Measurements from ENCODE around the gene NRXN2.

The NRXN2 gene

DNA sequence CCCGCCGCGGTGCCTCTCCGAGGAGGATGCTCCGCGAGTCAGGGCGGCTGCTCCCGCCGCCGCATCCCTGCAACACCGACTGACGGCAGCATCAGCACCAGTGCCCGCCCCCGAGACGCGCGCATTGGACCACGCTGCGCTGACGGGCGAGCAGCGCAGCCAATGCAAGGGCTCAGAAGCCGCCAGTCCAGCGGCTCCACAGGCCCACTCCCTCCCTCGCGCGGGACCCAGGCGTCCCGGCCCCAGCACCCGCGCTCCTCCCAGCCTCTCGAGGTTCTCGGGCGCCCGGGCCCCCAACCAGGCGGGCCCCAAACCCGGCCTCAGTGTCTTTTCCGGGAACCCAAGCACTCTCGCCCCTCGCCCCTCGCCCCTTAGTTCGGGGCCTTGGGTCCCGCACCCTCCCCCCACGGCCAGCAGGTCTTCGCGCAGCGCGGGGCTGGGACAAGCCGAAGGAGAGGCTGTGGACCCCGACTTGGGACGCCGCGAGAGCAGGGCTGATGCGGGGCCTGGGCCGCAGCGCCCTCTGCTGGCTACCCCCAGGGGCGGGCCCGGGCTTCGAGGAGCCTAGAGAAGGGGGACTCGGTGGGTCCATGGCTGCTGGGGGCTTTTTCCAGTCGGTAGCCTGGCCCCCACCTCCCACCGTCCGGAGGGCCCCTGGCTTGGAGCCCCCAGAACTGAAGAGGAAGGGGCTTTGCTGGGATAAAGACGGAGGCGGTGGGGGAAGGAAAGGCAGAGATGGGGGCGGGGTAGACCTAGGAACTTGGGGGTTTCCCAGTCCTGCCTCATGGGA is at the start of gene NRXN2:
NRXN2 (minus strand) TSS at position 81 of the 790 bp plus-strand sequence. CDS start 9,498 bp downstream, outside the sequence.
- no peak for DNase-seq (ENCODE audit: low read depth, low spot score)

GRCh38 chr11:64772303-64773018 is 49.5 kb upstream of the NRXN2 start:
- DNase-seq (ENCODE audit: low read depth, low spot score) = no peak

- DNase-seq (ENCODE audit: low read depth, low spot score) = no peak
Observed at GRCh38 chr11:64771861-64772260, 48.9 kb upstream of the NRXN2 start.

GRCh38 chr11:64770120-64770519 is 47.1 kb upstream of the NRXN2 start:
- no peak for DNase-seq (ENCODE audit: low read depth, low spot score)

GRCh38 chr11:64769283-64769682 is 46.3 kb upstream of the NRXN2 start:
- DNase-seq (ENCODE audit: low read depth, low spot score) = no peak

- no peak for DNase-seq (ENCODE audit: low read depth, low spot score)
Observed at GRCh38 chr11:64768300-64768694, 45.3 kb upstream of the NRXN2 start.

GRCh38 chr11:64767344-64768299 is 44.6 kb upstream of the NRXN2 start:
- DNase-seq (ENCODE audit: low read depth, low spot score) = no peak

GRCh38 chr11:64766881-64767280 is 43.9 kb upstream of the NRXN2 start:
- no peak for DNase-seq (ENCODE audit: low read depth, low spot score)

GRCh38 chr11:64765851-64766665 is 43.1 kb upstream of the NRXN2 start:
- DNase-seq (ENCODE audit: low read depth, low spot score) = no peak

DNA sequence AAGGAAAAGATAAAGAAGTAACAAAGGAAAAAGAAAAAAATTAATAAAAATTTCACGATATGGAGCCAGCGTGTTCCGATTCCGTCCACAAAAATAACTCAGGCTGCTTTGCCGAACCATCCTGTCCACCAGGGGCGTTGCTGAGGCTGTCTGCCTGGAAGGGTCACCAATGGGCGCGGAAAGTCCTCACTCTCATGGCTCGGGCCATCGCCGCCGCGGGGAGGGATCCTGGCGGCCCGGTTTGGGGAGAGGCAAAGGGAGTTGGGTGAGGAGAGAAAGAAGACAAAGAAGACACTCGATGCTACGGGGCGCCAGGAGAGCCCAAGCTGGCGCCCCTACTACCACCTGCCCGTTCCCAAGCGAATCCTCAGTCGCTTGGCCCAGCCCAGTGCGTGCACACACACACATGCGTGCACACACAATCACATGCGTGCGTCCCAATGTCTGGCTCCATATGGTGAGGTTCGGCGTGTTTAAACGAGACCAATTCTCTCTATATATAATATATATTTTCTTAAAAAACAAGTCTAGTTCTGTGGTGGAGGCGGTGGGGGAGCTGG is 42.4 kb upstream of the NRXN2 start:
- DNase-seq (ENCODE audit: low read depth, low spot score) = no peak

DNA sequence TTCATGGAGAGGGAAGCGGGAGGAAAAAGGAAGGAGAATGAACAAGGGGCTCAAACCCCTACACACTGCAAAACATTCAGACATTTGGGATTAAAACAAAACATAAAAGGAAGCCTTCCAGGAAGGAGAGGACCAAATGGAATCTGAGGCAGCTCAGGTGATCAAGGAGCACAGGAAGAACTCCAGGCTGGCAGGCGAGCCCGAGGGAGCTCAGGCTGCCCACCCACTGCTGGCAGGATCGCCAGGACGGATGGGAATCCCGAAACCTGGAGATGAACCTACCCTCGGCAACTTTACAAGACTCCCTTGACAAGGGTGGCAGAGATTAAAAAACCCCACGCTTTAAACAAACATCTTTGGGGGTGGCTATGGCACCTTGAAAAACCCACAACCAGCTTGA is 41.8 kb upstream of the NRXN2 start:
- DNase-seq (ENCODE audit: low read depth, low spot score) = no peak

DNA sequence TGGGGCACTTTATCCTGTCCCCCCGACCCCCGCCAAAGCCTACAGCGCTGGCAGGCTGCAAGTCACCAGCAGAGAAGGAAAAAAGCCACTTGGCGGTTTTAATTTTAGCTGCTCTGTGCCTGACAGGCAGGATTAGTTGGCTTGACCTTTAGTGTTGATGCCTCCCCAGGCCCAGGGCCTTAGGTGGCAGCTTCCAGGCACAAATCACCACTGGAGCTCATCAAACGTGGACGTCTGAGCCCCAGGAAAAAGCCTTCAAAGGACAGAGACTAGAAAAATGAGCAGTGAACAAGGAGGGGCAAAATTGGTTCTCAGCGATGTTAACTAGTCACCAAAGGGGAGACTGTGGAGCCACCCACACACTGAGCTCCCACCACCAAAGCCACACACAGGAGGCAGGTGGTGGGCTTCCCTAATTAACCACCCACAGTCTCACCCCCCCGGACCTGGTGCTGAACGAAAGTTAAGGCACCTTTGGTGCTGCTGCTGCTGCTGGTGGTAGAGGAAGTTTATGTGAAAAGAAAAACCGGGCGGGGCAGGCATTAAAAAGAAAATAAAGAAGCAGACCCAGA is 41.1 kb upstream of the NRXN2 start:
- no peak for DNase-seq (ENCODE audit: low read depth, low spot score)

DNA sequence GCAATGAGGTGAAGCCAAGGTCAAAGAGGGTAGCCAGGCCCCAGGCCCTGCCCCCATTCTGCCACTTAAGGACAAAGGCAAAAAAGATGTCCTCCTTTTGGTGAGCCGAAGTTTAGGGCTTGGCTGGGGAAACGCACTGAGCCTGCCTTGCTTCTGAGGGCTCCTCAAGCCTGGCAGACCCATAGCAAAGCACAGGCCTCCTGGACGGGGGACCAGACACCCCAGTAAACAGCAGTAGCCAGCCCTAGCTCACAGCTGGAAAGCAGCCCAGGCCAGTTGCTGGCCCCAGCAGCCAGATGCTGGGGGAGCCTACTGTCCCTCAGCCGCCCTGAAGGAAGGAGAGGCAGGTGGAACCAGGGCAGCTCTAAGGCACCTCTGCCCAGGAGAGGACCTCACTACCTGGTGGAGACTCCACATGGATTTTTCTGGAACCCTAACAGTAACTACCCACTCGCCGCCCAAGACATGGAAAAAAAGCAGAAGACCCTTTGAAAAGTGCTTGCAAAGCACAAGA is 40.6 kb upstream of the NRXN2 start:
- no peak for DNase-seq (ENCODE audit: low read depth, low spot score)

GRCh38 chr11:64762674-64763525 is 39.9 kb upstream of the NRXN2 start:
- no peak for DNase-seq (ENCODE audit: low read depth, low spot score)

DNA sequence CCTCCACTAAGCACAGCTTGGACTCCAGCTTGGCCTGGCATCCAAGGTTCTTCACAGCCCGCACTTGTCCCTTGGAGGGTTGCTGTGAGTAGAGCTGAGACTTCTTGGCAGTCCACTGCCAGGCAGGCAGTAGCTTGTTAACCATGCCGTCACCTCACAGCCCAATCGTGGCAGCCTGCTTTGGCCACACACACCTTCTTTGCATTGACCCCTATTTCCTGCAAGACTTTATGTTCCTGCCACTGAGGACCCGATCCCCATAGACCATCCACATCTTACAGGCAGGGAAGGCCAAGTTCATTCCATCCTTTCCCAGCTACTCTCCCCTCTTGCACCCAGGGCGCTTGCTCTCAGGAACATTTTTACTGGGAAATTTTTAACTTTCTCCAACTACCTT is 39.3 kb upstream of the NRXN2 start:
- DNase-seq (ENCODE audit: low read depth, low spot score) = no peak

DNA sequence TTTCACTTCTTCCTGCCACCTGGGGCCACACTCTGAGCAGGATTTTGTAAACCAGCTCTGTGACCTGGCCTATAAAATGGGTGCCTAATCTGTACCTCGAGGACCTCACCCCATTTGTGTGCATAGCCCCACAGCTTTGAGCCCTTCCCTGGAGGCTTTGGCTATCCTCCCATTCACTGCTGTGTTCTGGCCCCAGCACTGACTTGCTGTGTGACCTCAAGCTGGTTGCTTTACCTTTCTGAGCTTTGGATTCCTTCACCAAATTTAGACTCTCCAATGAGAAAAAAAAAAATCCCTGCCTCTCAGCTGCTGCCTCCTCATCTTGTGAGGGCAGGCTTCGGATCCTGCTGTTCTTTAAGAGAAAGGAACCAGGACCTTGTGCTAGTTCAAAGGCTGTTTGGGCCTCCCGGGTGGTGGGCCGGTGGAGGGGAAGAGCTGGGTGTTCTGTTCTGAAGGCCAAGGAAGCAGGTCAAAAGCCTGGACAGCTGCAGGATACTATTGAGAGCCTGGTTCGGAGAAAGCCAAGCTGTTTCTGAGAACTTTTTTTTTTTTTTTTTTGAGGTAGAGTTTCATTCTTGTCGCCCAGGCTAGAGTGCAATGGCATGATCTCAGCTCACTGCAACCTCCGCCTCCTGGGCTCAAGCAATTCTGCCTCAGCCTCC is 37.9 kb upstream of the NRXN2 start:
- DNase-seq (ENCODE audit: low read depth, low spot score) = no peak

DNA sequence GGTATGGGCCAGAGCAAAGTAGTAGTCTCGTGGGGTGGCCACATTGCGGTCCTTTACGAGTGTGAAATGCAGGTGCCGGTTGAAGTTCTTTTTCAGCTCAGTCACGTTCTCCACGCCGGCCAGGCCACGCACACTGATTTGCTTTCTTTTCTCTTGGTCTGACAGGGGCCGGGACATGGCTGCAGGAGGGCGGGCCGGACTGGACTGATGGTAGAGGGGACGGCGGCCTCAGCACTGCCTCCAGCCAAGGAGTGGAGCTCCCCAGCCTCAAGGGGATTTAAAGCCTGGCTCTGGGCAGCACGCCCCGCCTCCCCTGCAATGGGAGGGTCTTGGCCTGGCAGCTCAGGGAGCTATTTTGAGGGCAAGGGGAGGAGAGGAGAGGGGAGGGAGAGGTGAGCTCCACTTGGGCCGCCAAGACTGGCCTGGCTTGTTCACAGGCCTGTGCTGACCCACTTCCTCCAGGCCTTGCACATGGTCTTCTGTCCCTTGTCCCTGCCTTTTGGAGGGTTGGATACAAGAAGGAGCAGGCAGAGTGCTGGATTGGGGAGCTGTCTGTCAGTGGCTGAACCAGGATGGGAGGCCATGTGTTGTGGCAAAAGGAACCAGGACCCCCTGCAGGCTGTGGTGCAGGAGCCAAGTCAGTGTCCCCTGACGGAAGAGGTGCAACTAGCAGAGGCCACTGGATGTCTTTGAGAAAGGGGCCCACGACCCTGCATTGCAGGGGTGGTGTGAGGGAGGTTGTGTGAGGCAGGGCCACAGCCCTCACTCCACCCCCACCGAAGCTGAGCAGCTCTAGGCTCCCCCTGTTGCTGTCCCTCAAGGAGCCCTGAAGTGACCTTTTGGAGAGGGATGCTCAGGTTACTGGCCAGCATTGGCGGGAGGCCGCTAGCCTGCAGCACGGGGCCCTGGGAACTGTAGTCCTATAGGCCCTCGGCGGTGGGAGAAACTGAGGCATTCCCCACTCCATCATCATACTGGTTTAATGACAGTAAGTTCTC is 37.0 kb upstream of the NRXN2 start, which contains the start of gene PYGM:
PYGM (minus strand) TSS at position 253 of the 998 bp plus-strand sequence; CDS start at position 177, 76 bp downstream.
- DNase-seq (ENCODE audit: low read depth, low spot score) = no peak

Data from smooth muscle cell of the brain vasculature (primary cell).